ENCODE data around the gene GRIK3. TPM values are rescaled to one million over a fixed set of nuclear protein-coding genes. Genes with fewer than 3 reads are reported as not detected.

GRIK3 gene
- polyA plus RNA-seq, 2 of the 4 experiments (the other 2 are of a cell fraction) = not detected

DNA sequence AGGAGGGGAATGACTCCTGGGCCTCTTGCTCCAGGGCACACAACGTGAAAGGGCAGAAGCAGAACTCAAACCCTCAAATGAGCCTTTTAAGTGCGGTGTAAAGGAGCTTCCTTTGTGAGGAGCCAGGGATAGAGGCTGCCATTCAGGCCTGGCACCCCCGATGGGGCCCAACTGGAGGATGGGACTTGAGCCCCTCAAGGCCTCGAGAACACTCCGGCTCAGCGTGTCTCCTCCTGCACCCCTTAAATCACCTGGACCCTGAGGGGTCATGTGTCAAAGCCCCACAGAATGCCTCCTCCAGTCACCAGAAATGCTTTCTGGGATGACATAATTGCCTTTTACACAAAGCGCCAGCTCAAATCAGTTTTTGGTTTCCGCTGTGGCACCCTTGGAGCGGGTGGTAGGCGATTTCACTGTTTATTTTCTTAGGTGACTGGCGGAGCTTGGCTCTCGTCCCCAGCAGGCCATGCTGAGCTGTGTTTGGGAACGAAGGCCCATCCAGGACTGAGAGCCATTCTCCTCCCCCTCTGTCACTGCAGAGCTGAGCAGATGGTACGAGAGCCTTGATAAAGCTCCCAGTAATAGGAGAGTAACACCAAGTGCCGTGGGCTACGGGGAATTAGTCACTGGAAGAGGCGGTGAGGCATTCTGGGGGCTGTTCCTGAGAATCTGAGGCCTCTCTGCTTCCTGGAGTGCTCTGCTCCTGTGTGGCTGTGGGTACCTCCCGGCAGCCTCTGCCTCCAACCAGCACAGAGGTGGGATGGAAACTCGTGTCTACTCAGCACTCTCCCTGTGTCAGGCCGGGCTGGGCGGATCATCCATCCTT, 163.0 kb downstream of the GRIK3 start:
- DNase-seq (ENCODE audit: low read depth in 1 of 2, low spot score in 1 of 2) = no peak
- ChIA-PET CTCF (no interaction called here), POLR2A (no interaction called here)
- 28% methylated on average over 10 of the region's 21 CpGs for WGBS (ENCODE audit: missing lambda C conversion rate)
- ATAC-seq = no peak
- no peak for FAIRE-seq
- TF ChIP-seq CHD4 (IDR thresholded peaks at IDR 0.05; ENCODE audit: borderline replicate concordance) (no peak), HOXA7 (CRISPR knock-in tag; IDR thresholded peaks at IDR 0.05) (no peak)
- Histone ChIP-seq H3K4me1 (no peaks in the 10 kb centered on the region), H3K9me3 (no peaks in the 10 kb centered on the region), H3K4me3 (no peak overlapping the region), H3K4me2 (no peak overlapping the region), H3K27ac (no peak overlapping the region)

- Histone ChIP-seq H3K27ac (no peak overlapping the region), H3K4me1 (no peaks in the 10 kb centered on the region), H3K4me3 (no peak overlapping the region), H3K9me3 (no peaks in the 10 kb centered on the region), H3K4me2 (no peak overlapping the region)
- ChIA-PET CTCF (no interaction called here), POLR2A (no interaction called here)
- FAIRE-seq (no peak), ATAC-seq (no peak), DNase-seq (ENCODE audit: low read depth in 1 of 2, low spot score in 1 of 2) (no peak)
- TF ChIP-seq CHD4 (IDR thresholded peaks at IDR 0.05; ENCODE audit: borderline replicate concordance) = no peak
- TF ChIP-seq, protein P1, sequence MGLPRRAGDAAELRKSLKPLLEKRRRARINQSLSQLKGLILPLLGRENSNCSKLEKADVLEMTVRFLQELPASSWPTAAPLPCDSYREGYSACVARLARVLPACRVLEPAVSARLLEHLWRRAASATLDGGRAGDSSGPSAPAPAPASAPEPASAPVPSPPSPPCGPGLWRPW (IDR thresholded peaks at IDR 0.05) = no peak
- no peak for TF ChIP-seq MAZ (IDR thresholded peaks at IDR 0.05; ENCODE audit: borderline replicate concordance, low read depth, low read length)
- no peak for TF ChIP-seq CHD2 (IDR thresholded peaks at IDR 0.05; ENCODE audit: low read length, partially characterized antibody)
- no peak for TF ChIP-seq FOSB (CRISPR knock-in tag; IDR thresholded peaks at IDR 0.05)
- no peak for TF ChIP-seq EP300 (IDR thresholded peaks at IDR 0.05)
- no peak for TF ChIP-seq ATOH8 (CRISPR knock-in tag; IDR thresholded peaks at IDR 0.05; ENCODE audit: low read depth)
- no peak for TF ChIP-seq ZSCAN20 (CRISPR knock-in tag; IDR thresholded peaks at IDR 0.05)
- TF ChIP-seq MAFK (IDR thresholded peaks at IDR 0.05; ENCODE audit: partially characterized antibody) = no peak
- no peak for TF ChIP-seq SMC3 (IDR thresholded peaks at IDR 0.05)
- TF ChIP-seq FOXS1 (CRISPR knock-in tag; IDR thresholded peaks at IDR 0.05) = no peak
- TF ChIP-seq, protein P2, sequence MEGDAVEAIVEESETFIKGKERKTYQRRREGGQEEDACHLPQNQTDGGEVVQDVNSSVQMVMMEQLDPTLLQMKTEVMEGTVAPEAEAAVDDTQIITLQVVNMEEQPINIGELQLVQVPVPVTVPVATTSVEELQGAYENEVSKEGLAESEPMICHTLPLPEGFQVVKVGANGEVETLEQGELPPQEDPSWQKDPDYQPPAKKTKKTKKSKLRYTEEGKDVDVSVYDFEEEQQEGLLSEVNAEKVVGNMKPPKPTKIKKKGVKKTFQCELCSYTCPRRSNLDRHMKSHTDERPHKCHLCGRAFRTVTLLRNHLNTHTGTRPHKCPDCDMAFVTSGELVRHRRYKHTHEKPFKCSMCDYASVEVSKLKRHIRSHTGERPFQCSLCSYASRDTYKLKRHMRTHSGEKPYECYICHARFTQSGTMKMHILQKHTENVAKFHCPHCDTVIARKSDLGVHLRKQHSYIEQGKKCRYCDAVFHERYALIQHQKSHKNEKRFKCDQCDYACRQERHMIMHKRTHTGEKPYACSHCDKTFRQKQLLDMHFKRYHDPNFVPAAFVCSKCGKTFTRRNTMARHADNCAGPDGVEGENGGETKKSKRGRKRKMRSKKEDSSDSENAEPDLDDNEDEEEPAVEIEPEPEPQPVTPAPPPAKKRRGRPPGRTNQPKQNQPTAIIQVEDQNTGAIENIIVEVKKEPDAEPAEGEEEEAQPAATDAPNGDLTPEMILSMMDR (IDR thresholded peaks at IDR 0.05) = no peak
- 45% methylated on average over 4 of the region's 5 CpGs for WGBS (ENCODE audit: missing lambda C conversion rate)
Measured at GRCh38 chr1:36869826-36870225, 164.5 kb downstream of the GRIK3 start.

- TF ChIP-seq EHF (CRISPR knock-in tag; IDR thresholded peaks at IDR 0.05) (no peak), POLR2A (IDR thresholded peaks at IDR 0.05; ENCODE audit: low read length) (no peak), KDM1A (IDR thresholded peaks at IDR 0.05; ENCODE audit: low read depth) (no peak), SMC3 (IDR thresholded peaks at IDR 0.05) (no peak), MAFK (IDR thresholded peaks at IDR 0.05; ENCODE audit: partially characterized antibody) (no peak), PHF8 (IDR thresholded peaks at IDR 0.05; ENCODE audit: borderline replicate concordance, low read depth) (no peak)
- ATAC-seq (no peak), FAIRE-seq (no peak), DNase-seq (ENCODE audit: low read depth in 1 of 2, low spot score in 1 of 2) (no peak)
- no peak overlapping the region for H3K4me3 ChIP-seq
- CTCF ChIA-PET = no interaction called here
- no peak overlapping the region for H3K27ac ChIP-seq
- no peak overlapping the region for H3K4me2 ChIP-seq
- POLR2A ChIA-PET = no interaction called here
- WGBS (ENCODE audit: missing lambda C conversion rate) = 34% methylated on average over 6 of the region's 6 CpGs
- no peaks in the 10 kb centered on the region for H3K4me1 ChIP-seq
- H3K9me3 ChIP-seq = no peaks in the 10 kb centered on the region
Measured at GRCh38 chr1:36869054-36869453, 165.3 kb downstream of the GRIK3 start.

GRCh38 chr1:36867575-36867974, 166.7 kb downstream of the GRIK3 start:
- ATAC-seq (no peak), FAIRE-seq (no peak), DNase-seq (ENCODE audit: low read depth in 1 of 2, low spot score in 1 of 2) (no peak)
- Histone ChIP-seq H3K4me2 (no peak overlapping the region), H3K9me3 (no peaks in the 10 kb centered on the region), H3K4me1 (no peaks in the 10 kb centered on the region), H3K4me3 (no peak overlapping the region), H3K27ac (no peak overlapping the region)
- 0% methylated on average over 3 of the region's 4 CpGs for WGBS (ENCODE audit: missing lambda C conversion rate)
- ChIA-PET CTCF (no interaction called here), POLR2A (no interaction called here)
- no peak for TF ChIP-seq KDM5A (IDR thresholded peaks at IDR 0.05)
